Measurements from ENCODE around the gene FOLR2.

DNA sequence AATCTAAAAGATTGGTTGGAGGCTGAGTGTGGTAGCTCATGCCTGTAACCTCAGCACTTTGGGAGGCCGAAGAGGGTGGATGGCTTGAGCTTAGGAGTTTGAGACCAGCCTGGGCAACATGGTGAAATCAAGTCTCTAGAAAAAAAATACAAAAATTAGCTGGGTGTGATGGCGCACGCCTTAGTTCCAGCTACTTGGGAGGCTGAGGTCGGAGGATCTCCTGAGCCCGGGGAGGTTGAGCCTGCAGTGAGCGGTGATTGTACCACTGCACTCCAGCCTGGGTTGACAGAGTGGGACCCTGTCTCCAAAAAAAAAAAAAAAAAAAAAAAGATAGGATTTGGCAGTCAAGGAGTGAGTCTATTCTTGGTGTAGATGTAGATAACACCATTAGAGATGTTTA, 14.0 kb upstream of the FOLR2 start:
- TF ChIP-seq CTCF (IDR thresholded peaks at IDR 0.05) (no peak), POLR2A (IDR thresholded peaks at IDR 0.05) (no peak)

Data from lower leg skin (tissue), 3 donors.